ENCODE results near the gene ZG16. TPM values are rescaled to one million over a fixed set of nuclear protein-coding genes. Genes with fewer than 3 reads are reported as not detected.
"Not testable (repeated sequence)": the region's sequence is repeated elsewhere in the genome, so short reads cannot be mapped to it uniquely, and the experiment has no call there.

The ZG16 gene
- polyA plus RNA-seq, 3 donors: not detected

DNA sequence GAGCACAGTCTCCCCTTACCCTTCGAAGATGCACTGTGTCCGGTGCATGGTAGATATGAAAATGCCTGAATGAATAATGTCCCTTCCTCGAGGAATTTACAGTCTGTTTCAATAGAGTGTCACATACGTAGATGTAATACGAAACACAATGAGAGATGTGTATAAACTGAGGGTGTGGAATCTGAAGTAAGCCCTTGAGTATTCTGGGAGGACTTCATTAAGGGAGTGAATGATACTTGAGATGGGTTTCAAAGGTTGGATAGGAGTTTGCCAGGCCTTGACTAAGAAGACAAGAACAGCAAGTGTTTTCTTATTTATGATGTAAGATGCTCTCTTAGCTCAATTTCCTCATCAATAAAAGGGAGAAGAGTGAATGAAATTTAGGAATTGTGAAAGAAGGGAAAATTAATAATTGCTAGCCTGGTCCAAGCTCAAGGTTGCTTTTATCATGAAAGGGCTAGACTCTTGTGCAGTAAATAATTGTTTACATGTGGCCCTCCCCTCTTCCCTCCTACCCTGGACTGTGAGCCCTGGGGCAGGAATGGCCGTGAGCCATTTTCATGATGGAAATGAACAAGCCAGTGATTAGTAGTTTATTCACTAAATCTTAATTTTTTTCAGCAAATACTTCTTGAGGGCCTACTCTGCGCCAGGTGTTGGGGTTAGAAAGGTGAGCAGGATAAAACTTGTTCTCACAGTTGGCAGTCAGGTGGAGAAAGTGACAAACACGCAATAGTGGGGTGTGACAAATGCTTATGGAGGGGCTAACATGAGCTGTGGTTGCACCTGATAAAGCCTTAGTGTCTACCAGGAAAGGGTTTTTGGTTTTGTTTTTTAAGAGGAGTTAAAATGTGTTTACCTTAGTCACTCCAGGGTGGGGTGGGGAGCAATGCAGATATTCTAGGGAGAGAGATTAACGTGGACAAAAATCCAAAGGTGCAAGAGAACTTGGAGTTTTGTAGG, 14.1 kb downstream of the ZG16 start:
- intact Hi-C loops (cut with micrococcal nuclease): loop anchor here in 1 of 2 donors (2.0 kb wide), 2 partner anchors 13 to 45 kb away; no protein-coding TSS in a partner anchor
- peak overlapping the region in 3 of 7 donors; percentile 21 to 89 (median 30) for H3K27ac Mint-ChIP-seq
- peaks cover 25 to 33% of the 10 kb centered on the region in 2 donors for H3K4me1 ChIP-seq (ENCODE audit: control insufficient read depth in 1 of 2, insufficient read depth in 2 of 2, low read length in 2 of 2)
- peaks cover 0 to 2% (median 0%) of the 10 kb centered on the region in 7 donors for H3K9me3 Mint-ChIP-seq
- peaks cover 41% of the 10 kb centered on the region for H3K4me1 Mint-ChIP-seq
- H3K9ac ChIP-seq (ENCODE audit: insufficient read depth, low read length, poor library complexity, severe bottlenecking): no peak overlapping the region
- H3K4me3 Mint-ChIP-seq: no peak overlapping the region
- H4K20me1 ChIP-seq (ENCODE audit: insufficient read depth, low read length): no peaks in the 10 kb centered on the region
- peak overlapping the region in 1 of 2 donors; percentile 74 for H3K27ac ChIP-seq (ENCODE audit: low read depth in 1 of 2, low read length in 2 of 2)
- no peaks in the 10 kb centered on the region for H3K9me3 ChIP-seq (replicated peaks in 1 of 2; ENCODE audit: control insufficient read depth in 1 of 2, insufficient read depth in 1 of 2, low read length in 2 of 2)
- peaks cover 0 to 1% (median 0%) of the 10 kb centered on the region in 3 donors for H3K27me3 Mint-ChIP-seq (ENCODE audit: low read depth in 3 of 3)
- TF ChIP-seq CTCF (IDR thresholded peaks at IDR 0.05): no peak
- H2AFZ ChIP-seq (ENCODE audit: insufficient read depth, low read depth, low read length, poor library complexity, severe bottlenecking): peak overlapping the region; percentile 97
- H3K36me3 Mint-ChIP-seq: peaks cover 6 to 19% of the 10 kb centered on the region in 2 donors
- peak overlapping the region in 1 of 3 experiments; percentile 97 for H3K4me3 ChIP-seq (replicated peaks in 1 of 3; ENCODE audit: low read depth in 2 of 3, low read length in 3 of 3)
- peaks cover 66% of the 10 kb centered on the region for H3K79me2 ChIP-seq (ENCODE audit: insufficient read depth, low read length)
- H3K36me3 ChIP-seq (replicated peaks in 1 of 2; ENCODE audit: control insufficient read depth in 1 of 2, insufficient read depth in 2 of 2, low read length in 2 of 2): peaks cover 6% of the 10 kb centered on the region in 2 donors
- WGBS (ENCODE audit: insufficient coverage): 87% methylated on average over 5 of the region's 9 CpGs
- H3K27me3 ChIP-seq (ENCODE audit: control insufficient read depth in 2 of 2, insufficient read depth in 2 of 2, low read length in 2 of 2): no peaks in the 10 kb centered on the region
- H3K4me2 ChIP-seq (replicated peaks; ENCODE audit: extremely low read depth, low read length, poor library complexity, severe bottlenecking): peak overlapping the region; percentile 91
- DNase-seq: no peak

- H3K4me3 Mint-ChIP-seq; H2AFZ ChIP-seq (ENCODE audit: insufficient read depth, low read depth, low read length, poor library complexity, severe bottlenecking); DNase-seq; H3K9ac ChIP-seq (ENCODE audit: insufficient read depth, low read length, poor library complexity, severe bottlenecking); intact Hi-C loops (cut with micrococcal nuclease); H3K27me3 Mint-ChIP-seq (ENCODE audit: low read depth in 3 of 3); H3K27me3 ChIP-seq (ENCODE audit: control insufficient read depth in 2 of 2, insufficient read depth in 2 of 2, low read length in 2 of 2); H3K4me2 ChIP-seq (replicated peaks; ENCODE audit: extremely low read depth, low read length, poor library complexity, severe bottlenecking); H3K9me3 ChIP-seq (replicated peaks in 1 of 2; ENCODE audit: control insufficient read depth in 1 of 2, insufficient read depth in 1 of 2, low read length in 2 of 2); H3K9me3 Mint-ChIP-seq; H3K27ac ChIP-seq (ENCODE audit: low read depth in 1 of 2, low read length in 2 of 2); H4K20me1 ChIP-seq (ENCODE audit: insufficient read depth, low read length); H3K4me3 ChIP-seq (replicated peaks in 1 of 3; ENCODE audit: low read depth in 2 of 3, low read length in 3 of 3): not testable (repeated sequence)
- Mint-ChIP-seq H3K27ac (peak overlapping the region in 3 of 7 donors; percentile 3 to 65 (median 25)), H3K36me3 (peaks cover 15 to 27% of the 10 kb centered on the region in 2 donors), H3K4me1 (peaks cover 41% of the 10 kb centered on the region)
- peaks cover 73% of the 10 kb centered on the region for H3K79me2 ChIP-seq (ENCODE audit: insufficient read depth, low read length)
- 95% methylated on average over 16 of the region's 18 CpGs for whole genome bisulfite sequencing (ENCODE audit: insufficient coverage)
- H3K36me3 ChIP-seq (replicated peaks in 1 of 2; ENCODE audit: control insufficient read depth in 1 of 2, insufficient read depth in 2 of 2, low read length in 2 of 2): peaks cover 14 to 16% of the 10 kb centered on the region in 2 donors
- H3K4me1 ChIP-seq (ENCODE audit: control insufficient read depth in 1 of 2, insufficient read depth in 2 of 2, low read length in 2 of 2): peaks cover 25 to 33% of the 10 kb centered on the region in 2 donors
Observed at GRCh38 chr16:29793153-29793552, 15.1 kb downstream of the ZG16 start.

All from CD14-positive monocyte (primary cell).